Colonic mucosa (tissue), 4 donors: ENCODE data around the gene GPX6. TPM values are rescaled to one million over a fixed set of nuclear protein-coding genes. Genes with fewer than 3 reads are reported as not detected.
"Not testable (repeated sequence)": the region's sequence is repeated elsewhere in the genome, so short reads cannot be mapped to it uniquely, and the experiment has no call there.

ENCODE experiments used
- DNase-seq: peaks from one replicate; pipeline ENCODE4 v3.0.0-alpha.2; 2020
- H3K27ac ChIP-seq: fragments of 200-600 bp; one replicate; pipeline ENCODE4 v1.8.0; 2021
- H3K27me3 ChIP-seq: fragments of 200-600 bp; one replicate; pipeline ENCODE4 v1.8.0; 2021
- H3K36me3 ChIP-seq: fragments of 200-600 bp; one replicate; pipeline ENCODE4 v1.8.0; 2021
- H3K4me1 ChIP-seq: fragments of 200-600 bp; one replicate; pipeline ENCODE4 v1.8.0; 2021; ENCODE audit warnings: mild to moderate bottlenecking
- H3K4me3 ChIP-seq: fragments of 200-600 bp; one replicate; pipeline ENCODE4 v1.8.0; 2021
- H3K9ac ChIP-seq, 2 donors: one replicate each; pipeline ENCODE4 v1.7.0; 2013; ENCODE audit warnings: control low read depth in 2 of 2, low read depth in 2 of 2, low read length in 2 of 2
- H3K9me3 ChIP-seq: fragments of 200-600 bp; one replicate; pipeline ENCODE4 v1.8.0; 2021
- CTCF ChIP-seq: fragments of 200-600 bp; IDR thresholded peaks from one replicate; pipeline ENCODE4 v1.8.0; 2022; ENCODE audit warnings: antibody characterized with exemption, mild to moderate bottlenecking
- intact Hi-C: fragments of 100-400 bp; cut with DNase I; formaldehyde crosslinking; loops from one replicate; pipeline ENCODE4 v1.14.1; 2022
- total RNA-seq, 2 donors: library from RNA; stranded (reverse); fragmentation: NEBNext Ultra II Directional in 1 of 2; extraction: Animal tissue kit (Norgen Biotek cat#: 25700) in 1 of 2; gene quantifications; one replicate each; pipeline ENCODE4 v1.2.1, GENCODE V29; 2021
- donor health status: healthy.
- donor health status: DM: no; HTN: no; CAD: no.
- donor health status: DM: no; HTN: no; CAD: no.

The GPX6 gene
- total RNA-seq, 2 donors from 2014 or later = not detected

GRCh38 chr6:28485482-28485881 is 30.1 kb downstream of the GPX6 start:
- no peak for TF ChIP-seq CTCF
- no peak for DNase-seq
- no peaks in the 10 kb centered on the region for H3K36me3 ChIP-seq
- intact Hi-C loops = no loop called here
- no peak overlapping the region for H3K4me3 ChIP-seq
- no peaks in the 10 kb centered on the region for H3K4me1 ChIP-seq
- H3K9me3 ChIP-seq = no peaks in the 10 kb centered on the region
- H3K27me3 ChIP-seq = peaks cover 4% of the 10 kb centered on the region
- H3K9ac ChIP-seq = no peak overlapping the region
- no peak overlapping the region for H3K27ac ChIP-seq

- H3K36me3 ChIP-seq = no peaks in the 10 kb centered on the region
- H3K4me3 ChIP-seq = no peak overlapping the region
- H3K9ac ChIP-seq = no peak overlapping the region
- no peak for DNase-seq
- H3K4me1 ChIP-seq = no peaks in the 10 kb centered on the region
- H3K27ac ChIP-seq = no peak overlapping the region
- no peak for TF ChIP-seq CTCF
- no peaks in the 10 kb centered on the region for H3K9me3 ChIP-seq
- intact Hi-C loops = no loop called here
- peaks cover 8% of the 10 kb centered on the region for H3K27me3 ChIP-seq
Observed at GRCh38 chr6:28480253-28480932, 35.2 kb downstream of the GPX6 start.

- no peaks in the 10 kb centered on the region for H3K4me1 ChIP-seq
- H3K4me3 ChIP-seq = no peak overlapping the region
- H3K9ac ChIP-seq = no peak overlapping the region
- H3K36me3 ChIP-seq = no peaks in the 10 kb centered on the region
- no peak overlapping the region for H3K27ac ChIP-seq
- intact Hi-C loops = no loop called here
- no peak for DNase-seq
- H3K27me3 ChIP-seq = peaks cover 8% of the 10 kb centered on the region
- H3K9me3 ChIP-seq = no peaks in the 10 kb centered on the region
- no peak for TF ChIP-seq CTCF
Observed at GRCh38 chr6:28478518-28478917, 37.1 kb downstream of the GPX6 start.

- no peak for TF ChIP-seq CTCF
- Histone ChIP-seq H3K36me3 (no peaks in the 10 kb centered on the region), H3K4me1 (no peaks in the 10 kb centered on the region), H3K4me3 (no peak overlapping the region), H3K27ac (no peak overlapping the region), H3K9ac (no peak overlapping the region), H3K9me3 (no peaks in the 10 kb centered on the region), H3K27me3 (peaks cover 6% of the 10 kb centered on the region)
- peak; percentile 27 for DNase-seq
- intact Hi-C loops = no loop called here
Observed at GRCh38 chr6:28474441-28475219, 41.0 kb downstream of the GPX6 start.

- H3K4me3 ChIP-seq, DNase-seq, H3K4me1 ChIP-seq, H3K9me3 ChIP-seq, intact Hi-C loops, H3K36me3 ChIP-seq, H3K9ac ChIP-seq, H3K27ac ChIP-seq, H3K27me3 ChIP-seq: not testable (repeated sequence)
Observed at GRCh38 chr6:28469153-28469745, 46.3 kb downstream of the GPX6 start.
